ENCODE results near the gene SLC13A2.
A peak's percentile ranks its signal among the peaks of the same experiment; 100 is the strongest.

GRCh38 chr17:28494445-28495188, 21.2 kb downstream of the SLC13A2 start:
- TF ChIP-seq SIN3A (IDR thresholded peaks at IDR 0.05; ENCODE audit: low read depth) (no peak), MAX (IDR thresholded peaks at IDR 0.05) (no peak), CTCF (IDR thresholded peaks at IDR 0.05 in 2 of 3, conservative IDR thresholded peaks at IDR 0.05 in 1 of 3; ENCODE audit: borderline replicate concordance in 1 of 3, insufficient read depth in 1 of 3, low read depth in 2 of 3, low read length in 2 of 3) (peak; percentile 91 to 93 (median 93)), POLR2A (IDR thresholded peaks at IDR 0.05; ENCODE audit: borderline replicate concordance, extremely low read depth, insufficient read depth, insufficient read length) (no peak)

All from HCT116 (cell line).